NT2/D1 (cell line): ENCODE results near the gene DNAL1.

Source experiments
- SUZ12 ChIP-seq: IDR thresholded peaks from 2 replicates; pipeline ENCODE4 v1.6.1; 2011; ENCODE audit not compliant: insufficient read length, insufficient read depth; ENCODE audit errors: extremely low read depth
- YY1 ChIP-seq: IDR thresholded peaks from 2 replicates; pipeline ENCODE4 v1.6.1; 2011; ENCODE audit not compliant: insufficient read length, insufficient read depth
- ZNF274 ChIP-seq: IDR thresholded peaks from 2 replicates; pipeline ENCODE4 v1.6.1; 2011; ENCODE audit warnings: mild to moderate bottlenecking, low read depth, low read length

DNA sequence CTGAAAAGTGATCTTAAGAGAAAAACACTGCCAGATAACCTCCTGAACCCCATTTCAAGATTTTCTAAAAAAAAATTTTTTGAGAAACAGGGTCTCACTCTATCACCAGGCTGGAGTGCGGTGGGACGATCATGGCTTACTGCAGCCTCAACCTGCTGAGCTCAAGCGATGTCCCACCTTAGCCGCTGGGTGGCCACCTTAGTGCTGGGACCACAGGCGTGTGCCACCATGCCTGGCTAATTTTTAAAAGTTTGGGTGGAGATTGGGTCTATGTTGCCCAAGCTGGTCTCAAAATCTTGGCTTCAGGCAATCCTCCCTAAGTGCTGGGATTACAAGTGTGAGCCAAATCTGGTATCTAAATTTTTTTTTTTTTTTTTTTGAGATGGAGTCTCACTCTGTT is 66.0 kb downstream of the DNAL1 start:
- TF ChIP-seq YY1 (no peak), SUZ12 (no peak), ZNF274 (no peak)
